Left ventricle myocardium inferior (tissue), 1 donor: ENCODE measurements around the gene ETAA1. TPM values are rescaled to one million over a fixed set of nuclear protein-coding genes. Genes with fewer than 3 reads are reported as not detected.

ENCODE experiments used
- DNase-seq: peaks from one replicate; pipeline ENCODE4 v3.0.0-alpha.2; 2020
- H3K27ac ChIP-seq: fragments of 200-600 bp; replicated peaks from 2 replicates; pipeline ENCODE4 v1.8.0; 2021
- H3K27me3 ChIP-seq: fragments of 200-600 bp; 2 replicates; pipeline ENCODE4 v1.8.0; 2021; ENCODE audit warnings: low read depth
- H3K36me3 ChIP-seq: fragments of 200-600 bp; 2 replicates; pipeline ENCODE4 v1.8.0; 2021
- H3K4me1 ChIP-seq: fragments of 200-600 bp; 2 replicates; pipeline ENCODE4 v1.8.0; 2021
- H3K4me3 ChIP-seq: fragments of 200-600 bp; 2 replicates; pipeline ENCODE4 v1.8.0; 2021; ENCODE audit warnings: mild to moderate bottlenecking, moderate library complexity
- H3K9me3 ChIP-seq: fragments of 200-600 bp; replicated peaks from 2 replicates; pipeline ENCODE4 v1.8.0; 2021
- CTCF ChIP-seq: fragments of 200-600 bp; IDR thresholded peaks from 2 replicates; pipeline ENCODE4 v1.8.0; 2021; ENCODE audit warnings: antibody characterized with exemption, mild to moderate bottlenecking, borderline replicate concordance
- intact Hi-C: fragments of 100-400 bp; cut with micrococcal nuclease; formaldehyde crosslinking; loops from one replicate; pipeline ENCODE4 v1.11.0; 2022
- total RNA-seq: library from RNA; stranded (reverse); fragmentation: NEBNext Ultra II Directional; extraction: Animal tissue kit (Norgen Biotek cat#: 25700); gene quantifications from one replicate; pipeline ENCODE4 v1.2.1, GENCODE V29; 2021
- donor health status: DM: no; HTN: yes; CAD: no; lungs with severe emphysema.

The ETAA1 gene
- total RNA-seq, 1 donor from 2014 or later: 4.3 TPM

GRCh38 chr2:67459761-67460160 is 62.6 kb downstream of the ETAA1 start:
- Histone ChIP-seq H3K4me1 (no peaks in the 10 kb centered on the region), H3K27ac (no peak overlapping the region), H3K36me3 (no peaks in the 10 kb centered on the region), H3K27me3 (no peaks in the 10 kb centered on the region), H3K9me3 (no peaks in the 10 kb centered on the region), H3K4me3 (no peak overlapping the region)
- no peak for DNase-seq
- TF ChIP-seq CTCF: no peak
- intact Hi-C loops: no loop called here
